H9 (cell line): ENCODE data around the gene TNFAIP8L3. TPM values are rescaled to one million over a fixed set of nuclear protein-coding genes. Genes with fewer than 3 reads are reported as not detected.

Experiments
- DNase-seq: peaks from one replicate; pipeline ENCODE4 v3.0.0-alpha.2; 2017
- H2AFZ ChIP-seq: one replicate; pipeline ENCODE4 v1.6.1; 2013; ENCODE audit warnings: mild to moderate bottlenecking, low read length, control low read depth, moderate library complexity
- H2AK5ac ChIP-seq: 2 replicates; pipeline ENCODE4 v1.6.1; 2013; ENCODE audit warnings: low read length, control low read depth, mixed read lengths; ENCODE audit not compliant: insufficient read length
- H2BK120ac ChIP-seq: one replicate; pipeline ENCODE4 v1.6.1; 2013; ENCODE audit warnings: low read depth, mild to moderate bottlenecking, low read length, control low read depth, inconsistent platforms; ENCODE audit not compliant: poor library complexity, severe bottlenecking
- H2BK12ac ChIP-seq: 2 replicates; pipeline ENCODE4 v1.6.1; 2013; ENCODE audit warnings: low read length, control low read depth, mixed read lengths, low read depth; ENCODE audit not compliant: insufficient read length
- H2BK15ac ChIP-seq: 2 replicates; pipeline ENCODE4 v1.6.1; 2013; ENCODE audit warnings: low read depth, low read length, control low read depth
- H2BK20ac ChIP-seq: one replicate; pipeline ENCODE4 v1.6.1; 2013; ENCODE audit warnings: low read depth, mild to moderate bottlenecking, low read length, control low read depth, inconsistent platforms; ENCODE audit not compliant: poor library complexity, severe bottlenecking
- H2BK5ac ChIP-seq: 2 replicates; pipeline ENCODE4 v1.6.1; 2013; ENCODE audit warnings: low read length, control low read depth, mixed read lengths; ENCODE audit not compliant: insufficient read length
- H3K14ac ChIP-seq: 2 replicates; pipeline ENCODE4 v1.6.1; 2013; ENCODE audit warnings: low read length, control low read depth; ENCODE audit not compliant: insufficient read depth
- H3K18ac ChIP-seq: 2 replicates; pipeline ENCODE4 v1.6.1; 2013; ENCODE audit warnings: low read depth, mild to moderate bottlenecking, mixed read lengths, low read length, control low read depth; ENCODE audit not compliant: insufficient read length
- H3K23ac ChIP-seq: 2 replicates; pipeline ENCODE4 v1.6.1; 2013; ENCODE audit warnings: low read length, control low read depth, mixed read lengths, low read depth; ENCODE audit not compliant: insufficient read length
- H3K23me2 ChIP-seq: 2 replicates; pipeline ENCODE4 v1.6.1; 2013; ENCODE audit warnings: low read depth, mild to moderate bottlenecking, mixed read lengths, low read length, control low read depth; ENCODE audit not compliant: insufficient read length, poor library complexity, severe bottlenecking
- H3K27ac ChIP-seq: 2 replicates; pipeline ENCODE4 v1.5.1; 2013; ENCODE audit warnings: low read length, control low read depth, mixed read lengths, low read depth; ENCODE audit not compliant: insufficient read length
- H3K27me3 ChIP-seq: 2 replicates; pipeline ENCODE4 v1.6.1; 2013; ENCODE audit warnings: low read length, control low read depth, inconsistent platforms; ENCODE audit not compliant: insufficient read depth
- H3K4ac ChIP-seq: 2 replicates; pipeline ENCODE4 v1.6.1; 2013; ENCODE audit warnings: low read depth, mild to moderate bottlenecking, control low read depth, inconsistent platforms, low read length, moderate library complexity
- H3K4me1 ChIP-seq: 2 replicates; pipeline ENCODE4 v1.6.1; 2013; ENCODE audit warnings: low read length, control low read depth, inconsistent platforms; ENCODE audit not compliant: insufficient read depth
- H3K4me2 ChIP-seq: 2 replicates; pipeline ENCODE4 v1.6.1; 2013; ENCODE audit warnings: low read length, control low read depth, mixed read lengths; ENCODE audit not compliant: insufficient read length, insufficient read depth
- H3K56ac ChIP-seq: 2 replicates; pipeline ENCODE4 v1.6.1; 2013; ENCODE audit warnings: low read depth, mild to moderate bottlenecking, mixed read lengths, low read length, control low read depth; ENCODE audit not compliant: insufficient read length
- H3K79me1 ChIP-seq: 2 replicates; pipeline ENCODE4 v1.6.1; 2013; ENCODE audit warnings: low read depth, mild to moderate bottlenecking, moderate library complexity, low read length, control low read depth, inconsistent platforms; ENCODE audit not compliant: insufficient read depth, poor library complexity, severe bottlenecking
- H3K79me2 ChIP-seq: 2 replicates; pipeline ENCODE4 v1.6.1; 2013; ENCODE audit warnings: low read length, control low read depth, inconsistent platforms; ENCODE audit not compliant: insufficient read depth
- H3K9ac ChIP-seq: 2 replicates; pipeline ENCODE4 v1.6.1; 2013; ENCODE audit warnings: low read length, control low read depth, mixed read lengths; ENCODE audit not compliant: insufficient read length; ENCODE audit errors: extremely low read depth
- H3K9me3 ChIP-seq: one replicate; pipeline ENCODE4 v1.6.1; 2013; ENCODE audit warnings: low read depth, low read length, inconsistent platforms; ENCODE audit not compliant: control insufficient read depth
- H3T11ph ChIP-seq: one replicate; pipeline ENCODE4 v1.6.1; 2013; ENCODE audit warnings: mild to moderate bottlenecking, low read length, control low read depth, inconsistent platforms
- H4K20me1 ChIP-seq: one replicate; pipeline ENCODE4 v1.6.1; 2013; ENCODE audit not compliant: control insufficient read depth, insufficient read length, insufficient read depth
- H4K5ac ChIP-seq: 2 replicates; pipeline ENCODE4 v1.6.1; 2013; ENCODE audit warnings: low read depth, mild to moderate bottlenecking, mixed read lengths, low read length, control low read depth; ENCODE audit not compliant: insufficient read length
- H4K8ac ChIP-seq: replicated peaks from 2 replicates; pipeline ENCODE4 v1.6.1; 2013; ENCODE audit warnings: low read length, control low read depth, mixed read lengths, low read depth; ENCODE audit not compliant: insufficient read length
- H4K91ac ChIP-seq: 2 replicates; pipeline ENCODE4 v1.6.1; 2013; ENCODE audit warnings: low read depth, mild to moderate bottlenecking, moderate library complexity, mixed read lengths, low read length, control low read depth; ENCODE audit not compliant: insufficient read length
- H3K27ac Mint-ChIP-seq, 3 experiments: 2 replicates in 2 of 3; 3 replicates in 1 of 3; pipeline ENCODE4 v1.8.0; 2020 to 2021; ENCODE audit warnings: mixed read lengths in 3 of 3, mild to moderate bottlenecking in 1 of 3, moderate library complexity in 1 of 3
- H3K27me3 Mint-ChIP-seq: 2 replicates; pipeline ENCODE4 v1.8.0; 2021; ENCODE audit warnings: low read depth, mild to moderate bottlenecking, moderate library complexity, mixed read lengths
- H3K36me3 Mint-ChIP-seq, 3 experiments: 2 replicates in 2 of 3; 3 replicates in 1 of 3; pipeline ENCODE4 v1.8.0; 2020 to 2021; ENCODE audit warnings: low read depth in 3 of 3, mixed read lengths in 3 of 3; ENCODE audit not compliant: insufficient read depth in 1 of 3
- H3K4me1 Mint-ChIP-seq, 2 experiments: 2 replicates each; pipeline ENCODE4 v1.8.0; 2020; ENCODE audit warnings: mixed read lengths in 2 of 2
- H3K4me3 Mint-ChIP-seq, 2 experiments: 2 replicates in 1 of 2; 3 replicates in 1 of 2; pipeline ENCODE4 v1.8.0; 2020 to 2021; ENCODE audit warnings: mild to moderate bottlenecking in 2 of 2, mixed read lengths in 2 of 2, moderate library complexity in 1 of 2
- H3K9me3 Mint-ChIP-seq, 2 experiments: 2 replicates in 1 of 2; 3 replicates in 1 of 2; pipeline ENCODE4 v1.8.0; 2020; ENCODE audit warnings: mild to moderate bottlenecking in 2 of 2, mixed read lengths in 2 of 2, moderate library complexity in 1 of 2
- CTCF ChIP-seq: fragments of 200-600 bp; sonication (generic); conservative IDR thresholded peaks from 3 replicates; pipeline ENCODE4 v1.8.0; 2021; ENCODE audit warnings: antibody characterized with exemption, mild to moderate bottlenecking
- WGBS: extraction: QIAGEN DNeasy Blood & Tissue Kit; methylation state at CpG from one replicate; pipeline ENCODE4 v1.1.7; 2013; ENCODE audit warnings: missing lambda C conversion rate, low lambda C conversion rate, mixed read lengths; ENCODE audit not compliant: insufficient read length; ENCODE audit errors: extremely low coverage; 5-methylcytosine and 5-hydroxymethylcytosine counted together
- long read RNA-seq: library from polyadenylated mRNA; unstranded; transcript quantifications from one replicate; pipeline ENCODE4 v2.0.0, GENCODE V29; 2020
- total RNA-seq: library from RNA; stranded (reverse); gene quantifications from 2 replicates; pipeline ENCODE4 v1.2.1, GENCODE V29; 2021

TNFAIP8L3 gene
- total RNA-seq, result 0.22 and 0.31 TPM in 2 replicates
- long read RNA-seq, result 0 reads

- H2AK5ac ChIP-seq, result no peak within 1 kb of the TSS
- no peaks in the 10 kb centered on the region for H3K4me1 ChIP-seq
- H3K27me3 ChIP-seq, result peaks cover 30% of the 10 kb centered on the region; the same call in 1 of the 2 replicates
- H3K27ac ChIP-seq, result no peak within 1 kb of the TSS
- peak within 1 kb of the TSS; percentile 88 for H3K4me2 ChIP-seq
- no peak within 1 kb of the TSS for H3K23ac ChIP-seq
- peak within 1 kb of the TSS; percentile 69 to 90 for H3K4me3 Mint-ChIP-seq
- H2BK120ac ChIP-seq, result no peak within 1 kb of the TSS
- no peak within 1 kb of the TSS for H2BK5ac ChIP-seq
- H3K14ac ChIP-seq, result 0 out of 2 replicates have a peak within 1 kb of the TSS, but pooled peaks have one; percentile 31
- H3T11ph ChIP-seq, result no peak within 1 kb of the TSS
- no peak within 1 kb of the TSS for H2BK12ac ChIP-seq
- H3K27me3 Mint-ChIP-seq, result peaks cover 89% of the 10 kb centered on the region
- H2BK15ac ChIP-seq, result no peak within 1 kb of the TSS
- no peaks in the 10 kb centered on the region for H4K20me1 ChIP-seq
- no peak within 1 kb of the TSS for H4K8ac ChIP-seq
- no CpG with 5 or more reads among the region's 98 CpGs for WGBS
- H3K9me3 Mint-ChIP-seq, result no peaks in the 10 kb centered on the region
- DNase-seq, result peak; percentile 46
- no peaks in the 10 kb centered on the region for H3K79me1 ChIP-seq
- no peak for TF ChIP-seq CTCF
- H4K91ac ChIP-seq, result no peak within 1 kb of the TSS
- H3K9ac ChIP-seq, result peak within 1 kb of the TSS; percentile 26
- no peaks in the 10 kb centered on the region for H3K9me3 ChIP-seq
- no peak within 1 kb of the TSS for H2BK20ac ChIP-seq
- H3K23me2 ChIP-seq, result peaks cover 19% of the 10 kb centered on the region
- no peak within 1 kb of the TSS for H3K18ac ChIP-seq
- H4K5ac ChIP-seq, result no peak within 1 kb of the TSS
- H3K27ac Mint-ChIP-seq, result no peak within 1 kb of the TSS
- no peak within 1 kb of the TSS for H3K56ac ChIP-seq
- H3K36me3 Mint-ChIP-seq, result no peaks in the 10 kb centered on the region
- H2AFZ ChIP-seq, result no peak within 1 kb of the TSS
- H3K4me1 Mint-ChIP-seq, result peaks cover 4 to 7% of the 10 kb centered on the region in 2 experiments; a peak in 1 of 4 replicates
- no peak within 1 kb of the TSS for H3K4ac ChIP-seq
- no peaks in the 10 kb centered on the region for H3K79me2 ChIP-seq
These were observed at the start of gene TNFAIP8L3 for GRCh38 chr15:51094606-51095569. TNFAIP8L3 (minus strand) TSS chr15:51094906; CDS start chr15:51094595, 311 bp downstream.
